SK-MEL-5 (cell line): ENCODE results near the gene TRPM7. TPM values are rescaled to one million over a fixed set of nuclear protein-coding genes. Genes with fewer than 3 reads are reported as not detected.
"Not testable (repeated sequence)": the region's sequence is repeated elsewhere in the genome, so short reads cannot be mapped to it uniquely, and the experiment has no call there.

ENCODE experiments used
- DNase-seq: peaks from one replicate; pipeline ENCODE4 v3.0.0-alpha.2; 2016; ENCODE audit warnings: low read depth, low spot score
- in situ Hi-C: cut with HindIII; loops from 2 replicates; pipeline ENCODE4 v1.10.0; 2016; ENCODE audit warnings: low sequenced_read_pairs, high pct_unique_total_duplicates, low pct_unique_long_range_greater_than_20kb
- total RNA-seq: library from RNA; depleted of rRNA; stranded (reverse); fragments of >200 nt; shearing (Covaris generic); gene quantifications from 2 replicates; pipeline ENCODE4 v1.2.3, GENCODE V29; 2014

Gene TRPM7
- total RNA-seq, 1 experiment from 2014 or later = 56.2 TPM

DNA sequence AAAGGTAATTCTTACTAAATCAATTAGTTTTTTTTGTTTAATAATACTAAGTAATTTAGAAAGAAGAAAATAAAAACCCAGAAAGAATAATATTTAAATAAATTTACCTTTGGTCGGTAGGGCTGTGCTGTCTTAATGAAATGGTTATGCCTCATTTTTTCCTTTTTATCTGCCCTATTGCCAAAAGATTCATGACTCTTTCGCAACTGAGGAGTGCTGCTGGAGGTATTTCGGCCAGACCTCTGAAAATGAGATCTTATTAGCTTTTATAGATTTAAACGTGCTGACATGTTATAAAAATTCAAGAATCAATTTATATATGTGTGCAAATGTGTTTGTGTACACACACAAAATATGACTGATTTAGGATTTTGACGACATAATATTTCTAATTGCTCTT lies 73.0 kb downstream of the TRPM7 start:
- no peak for DNase-seq
- in situ Hi-C loops = no loop called here

GRCh38 chr15:50607129-50607528 lies 79.5 kb downstream of the TRPM7 start:
- in situ Hi-C loops = no loop called here
- DNase-seq = no peak

DNA sequence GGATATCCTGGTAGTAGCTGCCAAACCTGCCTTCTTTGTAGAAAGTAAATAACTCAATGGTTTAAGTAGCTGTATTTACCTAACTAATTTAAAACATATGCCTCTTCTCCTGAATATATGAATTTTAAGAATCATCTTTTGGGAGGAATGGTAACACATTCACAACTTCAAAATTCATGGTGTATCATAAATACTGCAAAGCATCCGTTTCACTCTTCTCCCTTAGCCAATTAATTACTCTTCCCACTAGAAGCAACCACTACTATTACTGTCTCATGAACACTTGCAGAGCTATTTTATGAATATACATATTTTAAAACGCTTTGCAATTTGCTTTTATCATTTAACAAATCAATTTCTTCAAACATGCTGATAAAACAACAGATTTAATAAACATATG lies 81.1 kb downstream of the TRPM7 start:
- in situ Hi-C loops = no loop called here
- no peak for DNase-seq

GRCh38 chr15:50602028-50602427 lies 84.6 kb downstream of the TRPM7 start:
- in situ Hi-C loops, DNase-seq: not testable (repeated sequence)

DNA sequence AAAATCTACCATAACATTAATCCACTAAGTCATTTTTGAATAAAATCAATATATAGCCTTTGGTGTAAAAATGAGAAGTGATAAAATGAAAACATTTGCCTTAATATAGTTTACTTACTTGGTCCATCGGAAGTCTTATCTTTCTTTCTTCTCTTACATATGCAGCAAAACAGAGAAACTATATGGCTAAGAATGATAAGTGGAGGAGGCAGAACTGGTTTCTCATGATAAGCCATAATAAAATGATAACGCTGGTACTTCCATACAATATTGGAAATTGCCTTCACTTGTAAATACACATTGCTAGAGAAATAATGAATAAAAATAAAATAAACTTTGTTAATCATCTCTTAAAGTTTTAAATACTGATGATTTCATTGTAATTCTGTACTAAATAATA lies 92.3 kb downstream of the TRPM7 start:
- no peak for DNase-seq
- in situ Hi-C loops = no loop called here

DNA sequence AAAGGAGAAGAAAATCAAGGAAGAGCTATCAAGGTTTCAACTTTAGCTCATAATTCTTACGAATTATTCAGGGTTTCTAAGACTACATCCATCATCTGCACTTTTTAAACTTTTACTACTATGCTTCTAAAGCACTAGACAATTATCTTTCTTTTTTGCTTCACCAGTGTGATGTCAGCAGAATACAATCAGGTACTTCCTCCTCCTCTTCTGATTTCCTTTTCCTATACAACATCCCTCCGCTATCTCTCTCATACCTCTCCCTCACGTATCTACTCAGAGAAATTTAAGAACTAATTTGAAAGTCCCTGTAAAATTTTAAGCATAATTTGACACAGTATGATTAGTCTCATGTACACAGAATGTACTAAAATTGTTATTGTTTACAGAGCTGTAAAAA lies 92.8 kb downstream of the TRPM7 start:
- in situ Hi-C loops = no loop called here

GRCh38 chr15:50590288-50590687 lies 96.3 kb downstream of the TRPM7 start:
- in situ Hi-C loops = no loop called here
- DNase-seq = no peak

More for the DNA sequence above, 92.8 kb downstream of the TRPM7 start:
- no peak for DNase-seq

DNA sequence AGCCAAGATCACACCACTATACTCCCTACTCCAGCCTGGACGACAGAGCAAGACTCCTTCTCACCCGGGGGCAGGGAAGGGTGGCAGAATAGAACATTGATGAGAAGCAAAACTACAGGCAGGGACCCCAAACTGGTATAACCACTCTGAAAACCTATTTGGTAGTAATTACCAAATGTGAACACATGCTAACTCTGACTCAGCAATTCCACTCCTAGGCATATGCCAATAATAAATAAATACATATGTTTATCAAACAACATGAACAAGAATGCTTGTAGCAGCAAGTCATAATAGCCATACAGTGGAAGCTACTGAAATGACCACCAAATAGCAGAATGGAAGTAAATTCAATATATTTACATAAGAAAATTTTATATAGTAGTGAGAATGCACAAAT lies 109.1 kb downstream of the TRPM7 start:
- in situ Hi-C loops = no loop called here
- no peak for DNase-seq

- in situ Hi-C loops = no loop called here
- DNase-seq = no peak
Observed at GRCh38 chr15:50576166-50576565, 110.4 kb downstream of the TRPM7 start.

DNA sequence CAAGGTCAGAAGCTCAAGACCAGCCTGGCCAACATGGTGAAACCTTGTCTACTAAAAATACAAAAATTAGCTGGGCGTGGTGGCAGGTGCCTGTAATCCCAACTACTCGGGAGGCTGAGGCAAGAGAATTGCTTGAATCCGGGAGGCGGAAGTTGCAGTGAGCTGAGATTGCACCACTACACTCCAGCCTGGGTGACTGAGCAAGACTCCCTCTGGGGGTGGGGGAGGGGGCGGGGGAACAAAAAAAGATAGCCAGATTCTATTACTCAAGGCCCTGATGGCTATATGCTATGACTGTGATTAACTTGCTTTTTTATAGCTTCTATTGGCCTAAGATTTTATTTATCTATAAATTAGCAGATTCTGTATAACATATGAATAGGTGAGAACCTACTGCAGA lies 112.8 kb downstream of the TRPM7 start:
- in situ Hi-C loops = not testable (repeated sequence)

DNA sequence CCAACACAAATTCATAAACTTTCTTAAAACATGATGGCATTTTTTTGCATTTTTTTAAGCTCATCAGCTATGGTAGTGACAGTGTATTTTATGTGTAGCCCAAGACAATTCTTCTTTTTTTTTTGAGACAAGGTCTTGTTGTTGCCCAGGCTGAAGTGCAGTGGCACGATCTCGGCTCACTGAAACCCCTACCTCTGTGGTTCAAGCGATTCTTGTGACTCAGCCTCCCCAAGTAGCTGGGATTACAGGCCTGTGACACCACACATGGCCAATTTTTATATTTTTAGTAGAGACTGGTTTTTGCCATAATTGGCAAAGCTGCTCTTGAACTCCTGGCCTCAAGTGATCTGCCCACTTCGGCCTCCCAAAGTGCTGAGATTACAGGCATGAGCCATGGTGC lies 122.8 kb downstream of the TRPM7 start:
- in situ Hi-C loops = no loop called here
- no peak for DNase-seq

More for the DNA sequence above, 112.8 kb downstream of the TRPM7 start:
- DNase-seq = not testable (repeated sequence)

DNA sequence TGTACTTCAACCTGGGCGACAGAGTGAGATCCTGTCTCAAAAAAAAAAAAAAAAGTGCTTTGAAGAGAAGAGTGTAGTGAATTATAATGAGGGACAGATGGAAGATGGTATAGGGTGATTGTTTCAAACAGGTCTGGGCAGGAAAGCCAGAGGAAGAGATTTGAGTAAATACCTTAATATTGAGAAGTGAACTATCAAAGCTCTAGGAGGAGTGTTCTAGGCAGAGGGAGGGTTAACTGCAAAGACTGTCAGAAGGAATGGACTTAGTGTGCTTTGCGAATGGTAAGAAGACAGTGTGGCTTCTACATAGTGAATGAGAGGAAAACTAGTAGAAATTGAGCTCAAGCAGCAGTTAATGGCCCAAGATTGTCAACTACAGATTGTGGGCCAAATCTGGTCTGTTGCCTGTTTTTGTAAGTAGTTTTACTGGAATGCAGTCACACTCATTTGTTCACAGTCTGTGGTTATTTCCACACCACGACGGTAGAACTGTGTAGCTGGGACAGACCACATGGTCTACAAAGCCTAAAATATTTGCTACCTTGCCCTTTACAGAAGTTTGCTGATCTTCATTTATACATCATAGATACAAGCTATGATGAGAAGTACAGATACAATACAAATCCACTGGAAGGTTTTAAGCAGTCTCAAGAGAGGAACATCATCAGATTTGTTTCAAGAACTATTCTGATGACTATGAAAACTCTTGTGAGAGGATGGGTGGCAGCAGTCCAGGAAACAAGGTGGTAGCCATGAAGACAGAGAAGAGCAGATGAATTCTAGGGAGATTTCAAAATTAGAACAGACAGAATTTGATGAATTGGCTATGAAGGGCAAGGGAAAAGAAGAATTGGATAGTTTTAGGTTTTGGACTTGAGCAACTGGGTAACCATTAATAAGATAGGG lies 123.6 kb downstream of the TRPM7 start:
- in situ Hi-C loops = no loop called here
- no peak for DNase-seq

- in situ Hi-C loops = no loop called here
- DNase-seq = no peak
Observed at GRCh38 chr15:50558012-50558411, 128.6 kb downstream of the TRPM7 start.

DNA sequence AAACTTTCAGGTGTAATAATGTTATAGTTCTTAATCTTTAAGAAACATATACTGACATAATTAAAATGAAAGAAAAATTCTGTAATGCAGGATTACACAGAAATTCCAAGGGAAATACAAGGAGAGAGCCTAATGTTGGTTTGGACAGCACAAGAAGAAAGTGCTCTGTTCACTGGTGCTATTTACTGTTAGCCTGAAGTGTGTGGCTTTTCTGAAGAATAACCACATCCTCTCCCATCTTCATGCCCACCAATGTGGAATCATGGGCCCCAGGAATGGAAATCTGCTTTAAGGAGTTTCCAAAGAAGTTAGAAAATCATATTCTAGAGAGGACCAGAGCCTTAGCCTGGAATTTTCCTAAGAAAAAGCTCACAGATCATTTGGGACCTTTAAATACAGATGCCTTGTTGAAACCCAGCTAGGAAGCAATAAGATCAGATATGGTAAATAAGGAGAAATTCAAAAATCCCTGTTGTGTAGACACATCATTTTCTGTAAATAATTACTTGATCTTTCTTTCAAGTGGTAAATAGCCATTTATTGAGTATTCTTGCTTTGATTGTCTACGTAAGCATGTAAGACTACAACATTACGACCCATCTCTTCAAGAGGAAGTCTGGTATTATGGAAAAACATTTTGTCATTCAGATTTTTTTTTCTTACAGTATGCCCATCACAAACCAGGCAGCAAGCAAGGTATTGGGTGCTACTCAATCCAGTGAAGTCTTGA lies 129.8 kb downstream of the TRPM7 start:
- no peak for DNase-seq
- in situ Hi-C loops = no loop called here

DNA sequence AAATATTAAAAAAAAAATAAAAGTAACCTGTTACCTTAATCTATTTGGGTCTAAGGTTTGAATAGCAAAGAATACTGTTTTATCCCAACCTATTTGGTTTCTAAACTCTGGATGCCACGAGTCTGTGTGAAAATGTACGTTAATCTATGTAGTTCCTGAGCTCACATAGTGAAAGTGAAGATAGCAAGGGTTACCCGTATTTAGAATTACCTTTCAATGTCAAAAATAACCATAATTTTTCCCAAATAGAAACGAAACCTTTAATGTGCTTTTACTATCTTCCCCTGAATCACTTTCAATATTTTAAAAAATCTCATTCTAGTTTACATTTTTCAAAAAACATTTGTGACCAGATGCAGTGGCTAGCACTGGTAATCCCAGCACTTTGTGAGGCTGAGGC lies 134.4 kb downstream of the TRPM7 start:
- DNase-seq = no peak
- in situ Hi-C loops = no loop called here

DNA sequence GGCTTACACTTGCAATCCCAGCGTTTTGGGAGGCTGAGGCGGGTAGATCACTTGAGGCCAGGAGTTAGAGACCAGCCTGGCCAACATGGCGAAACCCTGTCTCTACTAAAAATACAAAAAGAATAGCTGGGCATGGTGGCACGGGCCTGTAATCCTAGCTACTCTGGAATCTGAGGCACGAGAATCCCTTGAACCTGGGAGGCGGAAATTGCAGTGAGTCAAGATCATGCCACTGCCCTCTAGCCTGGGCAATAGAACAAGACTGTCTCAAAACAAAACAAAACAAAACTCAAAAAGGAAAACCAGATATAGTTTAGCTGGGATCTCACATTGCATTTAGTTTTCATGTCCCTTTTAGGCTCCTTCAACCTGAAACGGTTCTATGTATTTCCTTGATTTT lies 137.3 kb downstream of the TRPM7 start:
- in situ Hi-C loops = no loop called here
- DNase-seq = peak; percentile 51

GRCh38 chr15:50546566-50546965 lies 140.0 kb downstream of the TRPM7 start, which contains the start of gene USP50:
Gene USP50, minus strand, starts transcription at chr15:50546666. Its CDS starts 141 bp downstream, at chr15:50546525.
- in situ Hi-C loops = no loop called here
- DNase-seq = no peak

- no peak for DNase-seq
- in situ Hi-C loops = no loop called here
Observed at GRCh38 chr15:50544368-50544767, 142.2 kb downstream of the TRPM7 start.

DNA sequence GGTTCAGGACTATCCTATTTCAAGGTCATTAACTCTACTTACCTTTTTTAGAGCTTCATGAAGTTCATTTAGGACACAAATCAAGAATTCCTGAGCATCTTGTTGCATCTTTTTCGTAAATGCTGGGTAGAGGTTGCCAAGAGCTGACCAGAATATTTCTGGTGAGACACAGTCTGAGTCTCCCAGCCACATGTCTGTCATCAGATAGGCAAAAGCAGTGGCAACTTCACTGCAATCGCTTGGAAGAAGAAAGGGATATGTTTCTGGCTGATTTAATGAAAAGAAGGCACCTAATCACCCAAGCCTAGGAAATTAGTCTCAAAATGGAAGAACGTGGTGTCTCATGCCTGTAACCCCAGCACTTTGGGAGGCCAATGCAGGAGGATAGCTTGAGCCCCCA lies 143.0 kb downstream of the TRPM7 start:
- no peak for DNase-seq
- in situ Hi-C loops = no loop called here
